HCT116 (cell line): ENCODE results near the gene LRRC42. TPM values are rescaled to one million over a fixed set of nuclear protein-coding genes. Genes with fewer than 3 reads are reported as not detected.

Experiments used
- ATAC-seq: fragments of 200-7000 bp; cut with Tn5 transposase; 2 replicates; pipeline ENCODE4 v1.9.1; 2020; ENCODE audit warnings: mild to moderate bottlenecking, moderate library complexity
- BruUV-seq: library from RNA; stranded (reverse); fragments of 400-500 nt; replicated peaks from 2 replicates; lab custom pipeline; 2021; lab: Mats Ljungman, UMichigan
- CTCF ChIA-PET: fragments of 300-600 bp; sonication (Branson Sonifier 250); formaldehyde crosslinking; loops from one replicate; lab custom pipeline; 2021; ENCODE audit warnings: antibody characterized with exemption; lab: Charles Lee
- POLR2A ChIA-PET: fragments of 300-600, 350-600 bp; sonication (Branson Sonifier 250); formaldehyde crosslinking; loops from one replicate; lab custom pipeline; 2021; ENCODE audit warnings: antibody characterized with exemption; lab: Charles Lee
- RAD21 ChIA-PET, 2 experiments: fragments of 300-600 bp; sonication (Branson Sonifier 250); formaldehyde crosslinking; loops; one replicate each; lab custom pipeline; 2023; ENCODE audit warnings: low total read pairs in 2 of 2; ENCODE audit not compliant: uncharacterized antibody in 2 of 2, unreplicated experiment in 2 of 2, low non-redundant PET in 1 of 2; lab: Charles Lee
- DNase-seq: peaks from one replicate; pipeline ENCODE4 v3.0.0-alpha.2; 2010; ENCODE audit warnings: low read depth, low spot score
- H2AFZ ChIP-seq: fragments of 200-600 bp; shearing (Covaris generic), sonication (generic); 2 replicates; pipeline ENCODE4 v1.6.1; 2017; ENCODE audit warnings: low read depth, mixed run types, mixed read lengths, antibody characterized with exemption, low read length; ENCODE audit not compliant: poor library complexity, severe bottlenecking
- H3K27ac ChIP-seq: 2 replicates; pipeline ENCODE4 v1.5.1; 2012; ENCODE audit warnings: low read depth, low read length
- H3K27me3 ChIP-seq: fragments of 200-600 bp; sonication (generic); 2 replicates; pipeline ENCODE4 v1.6.1; 2016; ENCODE audit warnings: mixed run types, low read length, mixed read lengths; ENCODE audit not compliant: insufficient read depth
- H3K36me3 ChIP-seq, 2 experiments: fragments of 200-500 bp in 1 of 2; fragments of 200-600 bp in 1 of 2; sonication (Bioruptor generic) in 1 of 2; sonication (generic) in 1 of 2; 2 replicates each; pipeline versions ENCODE4 v1.5.1 to v1.6.1; 2014 to 2016; ENCODE audit warnings: low read length in 2 of 2, inconsistent platforms in 1 of 2, mixed read lengths in 1 of 2, mixed run types in 1 of 2; ENCODE audit not compliant: insufficient read depth in 2 of 2, control insufficient read depth in 1 of 2
- H3K4me1 ChIP-seq, 2 experiments: fragments of 200-600 bp in 1 of 2; sonication (generic) in 1 of 2; 2 replicates each; pipeline versions ENCODE4 v1.5.1 to v1.6.1; 2012 to 2017; ENCODE audit warnings: low read length in 2 of 2, inconsistent platforms in 1 of 2, mild to moderate bottlenecking in 1 of 2, mixed read lengths in 1 of 2, mixed run types in 1 of 2, moderate library complexity in 1 of 2; ENCODE audit not compliant: insufficient read depth in 2 of 2, control insufficient read depth in 1 of 2
- H3K4me2 ChIP-seq: fragments of 200-600 bp; sonication (generic); 2 replicates; pipeline ENCODE4 v1.6.1; 2017; ENCODE audit warnings: mixed run types, low read length, mixed read lengths
- H3K4me3 ChIP-seq, 2 experiments: fragments of 200-600 bp in 1 of 2; sonication (generic) in 1 of 2; replicated peaks in 1 of 2; 2 replicates each; pipeline ENCODE4 v1.5.1; 2011 to 2016; ENCODE audit warnings: low read length in 2 of 2, control low read depth in 1 of 2, low read depth in 1 of 2, mild to moderate bottlenecking in 1 of 2, mixed read lengths in 1 of 2, mixed run types in 1 of 2
- H3K79me2 ChIP-seq: fragments of 200-600 bp; sonication (generic); 2 replicates; pipeline ENCODE4 v1.6.1; 2017; ENCODE audit warnings: mild to moderate bottlenecking, mixed run types, low read length, moderate library complexity, mixed read lengths; ENCODE audit not compliant: insufficient read depth
- H3K9ac ChIP-seq: fragments of 200-600 bp; sonication (generic); 2 replicates; pipeline ENCODE4 v1.6.1; 2016; ENCODE audit warnings: low read length, mixed read lengths
- H3K9me2 ChIP-seq: fragments of 200-600 bp; sonication (generic), shearing (Covaris generic); 2 replicates; pipeline ENCODE4 v1.6.1; 2017; ENCODE audit warnings: mixed run types, mild to moderate bottlenecking, moderate library complexity; ENCODE audit not compliant: insufficient read depth
- H3K9me3 ChIP-seq, 2 experiments: fragments of 200-500 bp in 1 of 2; fragments of 200-600 bp in 1 of 2; sonication (Bioruptor generic) in 1 of 2; sonication (generic) in 1 of 2; 2 replicates each; pipeline ENCODE4 v1.6.1; 2014 to 2017; ENCODE audit warnings: low read length in 2 of 2, mixed read lengths in 2 of 2, inconsistent platforms in 1 of 2, low read depth in 1 of 2, mild to moderate bottlenecking in 1 of 2, mixed run types in 1 of 2, moderate library complexity in 1 of 2; ENCODE audit not compliant: control insufficient read depth in 1 of 2, insufficient read depth in 1 of 2
- H4K20me1 ChIP-seq: fragments of 200-600 bp; sonication (generic), shearing (Covaris generic); 2 replicates; pipeline ENCODE4 v1.6.1; 2017; ENCODE audit warnings: mixed run types, mild to moderate bottlenecking, moderate library complexity; ENCODE audit not compliant: insufficient read depth
- CBX3 ChIP-seq: IDR thresholded peaks from 2 replicates; pipeline ENCODE4 v1.6.1; 2012; ENCODE audit warnings: low read depth
- CEBPB ChIP-seq: IDR thresholded peaks from 2 replicates; pipeline ENCODE4 v1.6.1; 2012; ENCODE audit warnings: low read depth
- CTCF ChIP-seq, 3 experiments: fragments of 200-600 bp in 1 of 3; sonication (generic) in 1 of 3; IDR thresholded peaks in 2 of 3; conservative IDR thresholded peaks in 1 of 3; 2 replicates each; pipeline ENCODE4 v1.5.1; 2012 to 2017; ENCODE audit warnings: low read depth in 2 of 3, low read length in 2 of 3, antibody characterized with exemption in 1 of 3, borderline replicate concordance in 1 of 3, control low read depth in 1 of 3, mild to moderate bottlenecking in 1 of 3, mixed read lengths in 1 of 3, mixed run types in 1 of 3, moderate library complexity in 1 of 3; ENCODE audit not compliant: insufficient read depth in 1 of 3
- FOSL1 ChIP-seq: IDR thresholded peaks from 2 replicates; pipeline ENCODE4 v1.6.1; 2012; ENCODE audit warnings: low read depth
- JUND ChIP-seq: IDR thresholded peaks from 2 replicates; pipeline ENCODE4 v1.6.1; 2012
- POLR2AphosphoS5 ChIP-seq: IDR thresholded peaks from 2 replicates; pipeline ENCODE4 v1.6.1; 2011; ENCODE audit warnings: mild to moderate bottlenecking, low read depth, low read length, moderate library complexity
- SP1 ChIP-seq: IDR thresholded peaks from 2 replicates; pipeline ENCODE4 v1.6.1; 2012; ENCODE audit warnings: low read depth
- SRF ChIP-seq: IDR thresholded peaks from 2 replicates; pipeline ENCODE4 v1.6.1; 2012; ENCODE audit warnings: low read depth
- TCF7L2 ChIP-seq: IDR thresholded peaks from 2 replicates; pipeline ENCODE4 v1.7.0; 2011; ENCODE audit warnings: borderline replicate concordance, inconsistent platforms; ENCODE audit not compliant: insufficient read depth, insufficient read length; ENCODE audit errors: extremely low read depth
- YY1 ChIP-seq: IDR thresholded peaks from 2 replicates; pipeline ENCODE4 v1.6.1; 2011; ENCODE audit warnings: low read length, low read depth, moderate library complexity, mild to moderate bottlenecking; ENCODE audit not compliant: insufficient replicate concordance; ENCODE audit errors: extremely low read depth
- ZBTB33 ChIP-seq: IDR thresholded peaks from 2 replicates; pipeline ENCODE4 v1.6.1; 2011; ENCODE audit warnings: mild to moderate bottlenecking, low read length, moderate library complexity; ENCODE audit not compliant: insufficient replicate concordance; ENCODE audit errors: extremely low read depth
- intact Hi-C: fragments of 100-400 bp; cut with micrococcal nuclease; formaldehyde crosslinking; loops from 2 replicates; pipeline ENCODE4 v1.10.0; 2022
- total RNA-seq: library from RNA; stranded (reverse); gene quantifications from one replicate; pipeline ENCODE4 v1.2.1, GENCODE V29; 2021; ENCODE audit not compliant: unreplicated experiment

Gene LRRC42
- total RNA-seq, 1 experiment from 2014 or later, result 62.5 TPM

DNA sequence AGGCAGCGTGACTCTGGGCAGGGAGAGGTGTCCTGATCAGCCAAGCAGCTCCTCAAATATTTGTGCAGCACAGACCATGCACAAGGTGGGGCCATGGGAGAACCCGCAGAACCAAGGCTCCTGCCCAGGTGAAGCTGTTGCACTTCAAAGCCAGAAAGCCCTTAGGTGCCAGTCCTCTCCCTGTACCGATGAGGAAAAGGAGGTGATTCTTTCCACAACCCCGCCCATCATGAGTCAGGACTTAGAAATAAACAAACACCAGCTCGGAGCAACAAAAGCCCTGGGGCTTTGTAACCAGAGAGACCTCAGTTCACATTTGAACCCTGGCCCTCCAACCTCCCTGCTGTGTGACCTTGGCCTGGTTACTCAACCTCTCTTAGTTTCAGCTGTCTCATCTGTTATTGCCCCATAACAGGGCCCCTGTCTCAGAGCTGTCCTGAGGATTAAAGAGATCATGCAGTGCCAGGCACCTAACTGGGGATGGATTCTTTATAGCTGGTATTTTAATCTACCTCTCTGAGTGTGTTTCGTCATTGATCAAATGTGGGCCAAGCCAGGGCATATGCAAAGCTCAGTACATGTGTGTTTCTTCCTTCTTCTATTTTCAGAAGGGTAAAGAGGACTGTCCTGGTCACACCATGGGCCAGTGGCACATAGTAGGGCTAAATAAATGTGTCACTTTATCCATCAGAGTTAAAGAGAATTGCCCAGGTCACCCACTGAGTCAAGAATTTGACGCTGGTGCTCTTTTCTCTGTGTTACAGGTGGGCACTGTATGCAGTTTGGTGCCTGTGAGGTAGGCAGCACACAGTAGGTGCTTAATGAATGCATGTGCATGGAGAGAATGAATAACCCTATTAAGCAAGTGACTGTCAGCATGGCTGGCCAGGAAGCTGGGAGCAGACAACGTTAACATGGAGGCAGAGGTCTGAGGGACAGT is 70.5 kb downstream of the LRRC42 start:
- H3K27ac ChIP-seq, result peak overlapping the region; percentile 76
- H3K27me3 ChIP-seq, result no peaks in the 10 kb centered on the region
- DNase-seq, result peak; percentile 82
- no peaks in the 10 kb centered on the region for H3K79me2 ChIP-seq
- peaks cover 40 to 41% of the 10 kb centered on the region in 2 experiments for H3K4me1 ChIP-seq
- no peaks in the 10 kb centered on the region for H4K20me1 ChIP-seq
- no peaks in the 10 kb centered on the region for H3K36me3 ChIP-seq
- ChIA-PET RAD21 (interaction anchor here in 1 of 2 experiments (0.6 kb wide), 1 partner anchor 772 kb away, joined by 7 read pairs; no protein-coding TSS in a partner anchor), POLR2A (interaction anchor here (0.7 to 1.8 kb wide), 3 partner anchors 15 to 36 kb away, joined by 3 to 4 read pairs (median 3); partner anchors contain the start of genes TCEANC2 and TMEM59), CTCF (no interaction called here)
- H3K9me3 ChIP-seq, result no peaks in the 10 kb centered on the region
- peak overlapping the region; percentile 48 for H3K9ac ChIP-seq
- BruUV-seq, result no TSS peak
- peak overlapping the region; percentile 75 for H3K4me2 ChIP-seq
- peak; percentile 47 for TF ChIP-seq POLR2AphosphoS5
- no peak for TF ChIP-seq ZBTB33
- TF ChIP-seq TCF7L2, result peak; percentile 34
- TF ChIP-seq SP1, result peak; percentile 75
- peak; percentile 68 for TF ChIP-seq FOSL1
- TF ChIP-seq YY1, result no peak
- peak; percentile 52; the same call in 1 of the 2 replicates for TF ChIP-seq CBX3
- TF ChIP-seq SRF, result no peak
- TF ChIP-seq JUND, result peak; percentile 70
- no peak for TF ChIP-seq CTCF (IDR thresholded peaks at IDR 0.05 in 2 of 3, conservative IDR thresholded peaks at IDR 0.05 in 1 of 3; ENCODE audit: borderline replicate concordance in 1 of 3, insufficient read depth in 1 of 3, low read depth in 2 of 3, low read length in 2 of 3)
- peak; percentile 81 for TF ChIP-seq CEBPB
- H2AFZ ChIP-seq, result peak overlapping the region; percentile 37
- H3K9me2 ChIP-seq, result no peaks in the 10 kb centered on the region
- peak overlapping the region in 1 of 2 experiments; percentile 32; a peak in 2 of 4 replicates for H3K4me3 ChIP-seq
- ATAC-seq, result peak; percentile 81
- intact Hi-C loops, result no loop called here

Other genes with a start within 250 kb of the LRRC42 start
- gene GLIS1, start 207.2 kb upstream of the LRRC42 start, total RNA-seq, result 0.39 TPM
- gene NDC1, start 108.1 kb upstream of the LRRC42 start, total RNA-seq, result 54.7 TPM
- 16.4 TPM for gene YIPF1, start 56.6 kb upstream of the LRRC42 start, total RNA-seq
- not detected for gene DIO1, start 52.2 kb upstream of the LRRC42 start, total RNA-seq
- 45.1 TPM for gene IFT25, start 651 bp upstream of the LRRC42 start, total RNA-seq
- gene LDLRAD1, start 71.8 kb downstream of the LRRC42 start, total RNA-seq, result 0.30 TPM
- 121 TPM for gene TMEM59, start 106.9 kb downstream of the LRRC42 start, total RNA-seq
- 5.4 TPM for gene TCEANC2, start 107.3 kb downstream of the LRRC42 start, total RNA-seq
- 0.22 TPM for gene CDCP2, start 206.7 kb downstream of the LRRC42 start, total RNA-seq